Activated CD8-positive, alpha-beta memory T cell treated with anti-CD3 and anti-CD28 coated beads, Interleukin-2, amount 10 ng/mL, durations not matched to agents 7 days and 5 days (primary cell): ENCODE results near the gene SMTNL1. TPM values are rescaled to one million over a fixed set of nuclear protein-coding genes. Genes with fewer than 3 reads are reported as not detected.

Experiments used
- ATAC-seq: fragments of 150-1000 bp; cut with Tn5 transposase; one replicate; pipeline ENCODE4 v1.10.0; 2021; ENCODE audit warnings: moderate library complexity
- CTCF ChIA-PET: fragments of 350-600 bp; sonication (Branson Sonifier 250); formaldehyde crosslinking; loops from one replicate; lab custom pipeline; 2021; ENCODE audit warnings: antibody characterized with exemption; lab: Charles Lee
- DNase-seq: peaks from one replicate; pipeline ENCODE4 v3.0.0-alpha.2; 2020
- H3K27ac Mint-ChIP-seq: one replicate; pipeline ENCODE4 v1.8.0; 2021; ENCODE audit warnings: mild to moderate bottlenecking, mixed read lengths
- H3K27me3 Mint-ChIP-seq: one replicate; pipeline ENCODE4 v1.8.0; 2021; ENCODE audit warnings: mixed read lengths
- H3K36me3 Mint-ChIP-seq: one replicate; pipeline ENCODE4 v1.8.0; 2021; ENCODE audit warnings: mild to moderate bottlenecking, mixed read lengths
- H3K4me1 Mint-ChIP-seq: one replicate; pipeline ENCODE4 v1.8.0; 2021; ENCODE audit warnings: mixed read lengths
- H3K4me3 Mint-ChIP-seq: one replicate; pipeline ENCODE4 v1.8.0; 2021; ENCODE audit warnings: mild to moderate bottlenecking, moderate library complexity, mixed read lengths
- H3K9me3 Mint-ChIP-seq: one replicate; pipeline ENCODE4 v1.8.0; 2022; ENCODE audit warnings: low read depth, mixed read lengths
- total RNA-seq, 2 experiments: library from RNA; stranded (reverse); gene quantifications; one replicate each; pipeline ENCODE4 v1.2.3, GENCODE V29; 2021

The SMTNL1 gene
- total RNA-seq, 2 experiments from 2014 or later: not detected

- H3K36me3 Mint-ChIP-seq: peaks cover 12% of the 10 kb centered on the region
These were observed 1.9 kb downstream of the SMTNL1 start for GRCh38 chr11:57539342-57539741.

DNA sequence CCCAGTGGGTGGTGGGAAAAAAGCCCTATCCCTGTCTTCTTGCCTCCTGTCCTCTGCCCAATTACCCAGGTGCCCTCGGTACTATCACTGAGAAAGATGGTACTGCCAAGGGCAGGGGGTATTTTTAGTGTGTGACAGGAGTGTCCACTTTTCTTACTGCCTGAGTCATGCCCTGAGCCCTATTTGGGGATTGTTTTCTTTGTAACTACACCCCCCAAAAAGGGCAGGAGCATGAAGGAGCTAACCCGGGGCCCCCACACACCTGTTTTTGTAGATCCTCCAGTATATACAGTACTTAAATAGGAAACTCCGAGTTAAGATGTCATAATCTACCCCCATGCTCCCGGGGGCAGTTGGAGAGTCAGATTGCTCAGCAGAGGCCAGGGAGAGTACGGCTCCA is 3.8 kb downstream of the SMTNL1 start:
- Mint-ChIP-seq H3K4me3 (no peak overlapping the region), H3K27me3 (no peaks in the 10 kb centered on the region), H3K4me1 (no peaks in the 10 kb centered on the region), H3K27ac (no peak overlapping the region), H3K9me3 (no peaks in the 10 kb centered on the region), H3K36me3 (peaks cover 7% of the 10 kb centered on the region)
- CTCF ChIA-PET: interaction anchor here (1.3 kb wide), 1 partner anchor 11 kb away, joined by 3 read pairs; no protein-coding TSS in a partner anchor
- no peak for DNase-seq
- no peak for ATAC-seq

More at GRCh38 chr11:57539342-57539741, 1.9 kb downstream of the SMTNL1 start:
- H3K4me3 Mint-ChIP-seq: no peak overlapping the region
- no peaks in the 10 kb centered on the region for H3K4me1 Mint-ChIP-seq
- H3K27ac Mint-ChIP-seq: no peak overlapping the region
- H3K27me3 Mint-ChIP-seq: no peaks in the 10 kb centered on the region
- CTCF ChIA-PET: interaction anchor here (0.9 to 2.0 kb wide), 3 partner anchors 8 to 46 kb away, joined by 3 to 4 read pairs (median 3); no protein-coding TSS in a partner anchor
- no peaks in the 10 kb centered on the region for H3K9me3 Mint-ChIP-seq
- DNase-seq: no peak
- no peak for ATAC-seq

- CTCF ChIA-PET: interaction anchor here (1.5 kb wide), 1 partner anchor 49 kb away, joined by 3 read pairs; no protein-coding TSS in a partner anchor
- no peaks in the 10 kb centered on the region for H3K27me3 Mint-ChIP-seq
- H3K4me1 Mint-ChIP-seq: peaks cover 6% of the 10 kb centered on the region
- ATAC-seq (no peak), DNase-seq (no peak)
- no peaks in the 10 kb centered on the region for H3K9me3 Mint-ChIP-seq
- peaks cover 7% of the 10 kb centered on the region for H3K36me3 Mint-ChIP-seq
- H3K4me3 Mint-ChIP-seq: no peak overlapping the region
- peak overlapping the region; percentile 34 for H3K27ac Mint-ChIP-seq
These were observed 5.2 kb downstream of the SMTNL1 start for GRCh38 chr11:57542582-57542981.

- CTCF ChIA-PET: interaction anchor here (1.2 to 1.5 kb wide), 2 partner anchors 50 to 87 kb away, joined by 3 read pairs; no protein-coding TSS in a partner anchor
- peaks cover 10% of the 10 kb centered on the region for H3K36me3 Mint-ChIP-seq
- H3K27me3 Mint-ChIP-seq: no peaks in the 10 kb centered on the region
- peaks cover 15% of the 10 kb centered on the region for H3K4me1 Mint-ChIP-seq
- no peak overlapping the region for H3K27ac Mint-ChIP-seq
- H3K9me3 Mint-ChIP-seq: no peaks in the 10 kb centered on the region
- DNase-seq (no peak), ATAC-seq (no peak)
- no peak overlapping the region for H3K4me3 Mint-ChIP-seq
These were observed 6.2 kb downstream of the SMTNL1 start for GRCh38 chr11:57543593-57543992.

DNA sequence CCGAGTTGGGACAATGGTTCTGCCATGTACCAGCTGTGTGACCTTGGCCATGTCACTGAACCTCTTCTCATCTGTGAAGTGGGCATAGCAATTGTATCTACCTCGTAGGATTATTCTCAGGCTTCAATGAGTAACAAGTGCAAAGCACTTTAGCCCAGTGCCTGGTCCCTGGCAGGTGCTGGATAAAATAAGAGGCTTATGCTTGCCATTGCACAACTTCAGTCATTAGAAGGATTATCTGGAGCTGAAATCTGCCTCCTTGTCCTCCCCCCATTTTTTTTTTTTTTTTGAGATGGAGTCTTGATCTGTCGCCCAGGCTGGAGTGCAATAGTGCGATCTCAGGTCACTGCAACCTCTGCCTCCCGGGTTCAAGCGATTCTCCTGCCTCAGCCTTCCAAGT is 7.2 kb downstream of the SMTNL1 start:
- H3K9me3 Mint-ChIP-seq: no peaks in the 10 kb centered on the region
- no peak overlapping the region for H3K4me3 Mint-ChIP-seq
- DNase-seq (no peak), ATAC-seq (no peak)
- peaks cover 16% of the 10 kb centered on the region for H3K4me1 Mint-ChIP-seq
- H3K27ac Mint-ChIP-seq: no peak overlapping the region
- no peaks in the 10 kb centered on the region for H3K27me3 Mint-ChIP-seq
- peaks cover 12% of the 10 kb centered on the region for H3K36me3 Mint-ChIP-seq
- CTCF ChIA-PET: interaction anchor here (1.2 to 2.5 kb wide), 3 partner anchors 18 to 86 kb away, joined by 3 to 11 read pairs (median 3); no protein-coding TSS in a partner anchor

DNA sequence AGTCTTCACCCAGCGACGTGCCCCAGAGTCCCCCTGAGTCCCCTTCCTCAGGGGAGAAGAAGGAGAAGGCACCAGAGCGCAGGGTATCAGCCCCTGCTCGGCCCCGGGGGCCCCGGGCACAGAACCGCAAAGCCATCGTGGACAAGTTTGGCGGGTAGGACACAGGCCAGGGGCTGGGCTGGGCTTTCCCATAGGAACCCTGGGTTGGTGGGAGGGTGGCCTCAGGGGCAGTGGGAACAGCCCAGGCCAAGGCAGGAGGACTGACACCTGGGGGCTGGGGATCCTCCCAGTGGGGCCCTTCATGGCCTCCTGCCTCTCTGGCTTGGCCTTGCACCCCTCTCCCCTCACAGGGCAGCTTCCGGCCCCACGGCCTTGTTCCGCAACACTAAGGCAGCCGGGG is 8.5 kb downstream of the SMTNL1 start:
- Mint-ChIP-seq H3K4me1 (peaks cover 20% of the 10 kb centered on the region), H3K36me3 (peaks cover 21% of the 10 kb centered on the region), H3K4me3 (no peak overlapping the region), H3K9me3 (no peaks in the 10 kb centered on the region), H3K27ac (no peak overlapping the region), H3K27me3 (no peaks in the 10 kb centered on the region)
- ATAC-seq: no peak
- no peak for DNase-seq
- CTCF ChIA-PET: interaction anchor here (1.2 to 2.5 kb wide), 2 partner anchors 13 to 19 kb away, joined by 3 to 11 read pairs; no protein-coding TSS in a partner anchor

DNA sequence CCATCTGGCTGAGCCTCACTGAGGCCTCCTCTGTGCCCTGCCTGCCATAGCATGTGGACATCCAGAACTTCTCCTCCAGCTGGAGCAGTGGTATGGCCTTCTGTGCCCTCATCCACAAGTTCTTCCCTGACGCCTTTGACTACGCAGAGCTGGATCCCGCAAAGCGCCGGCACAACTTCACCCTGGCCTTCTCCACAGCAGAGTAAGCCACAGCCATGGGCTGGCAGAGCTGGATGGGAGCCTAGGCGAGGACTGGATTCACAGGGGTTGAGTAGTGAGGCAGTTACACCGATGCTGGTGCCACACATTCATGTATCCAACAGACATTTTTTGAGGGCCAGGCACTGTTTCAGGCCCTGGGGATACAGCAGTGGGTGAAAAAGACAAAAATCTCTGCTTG is 9.1 kb downstream of the SMTNL1 start:
- no peak overlapping the region for H3K4me3 Mint-ChIP-seq
- ATAC-seq: no peak
- no peak for DNase-seq
- CTCF ChIA-PET: interaction anchor here (1.2 to 3.5 kb wide), 5 partner anchors 13 to 92 kb away, joined by 3 to 17 read pairs (median 7); partner anchors contain the start of genes RTN4RL2 and UBE2L6
- H3K4me1 Mint-ChIP-seq: peaks cover 20% of the 10 kb centered on the region
- no peaks in the 10 kb centered on the region for H3K27me3 Mint-ChIP-seq
- peaks cover 21% of the 10 kb centered on the region for H3K36me3 Mint-ChIP-seq
- no peaks in the 10 kb centered on the region for H3K9me3 Mint-ChIP-seq
- H3K27ac Mint-ChIP-seq: no peak overlapping the region

GRCh38 chr11:57546869-57547475 is 9.6 kb downstream of the SMTNL1 start:
- H3K9me3 Mint-ChIP-seq: no peaks in the 10 kb centered on the region
- peaks cover 20% of the 10 kb centered on the region for H3K4me1 Mint-ChIP-seq
- peak overlapping the region; percentile 22 for H3K27ac Mint-ChIP-seq
- H3K4me3 Mint-ChIP-seq: no peak overlapping the region
- H3K36me3 Mint-ChIP-seq: peaks cover 26% of the 10 kb centered on the region
- ATAC-seq: peak; percentile 61
- H3K27me3 Mint-ChIP-seq: no peaks in the 10 kb centered on the region
- DNase-seq: no peak
- CTCF ChIA-PET: interaction anchor here (1.1 to 3.5 kb wide), 8 partner anchors 9 to 97 kb away, joined by 3 to 17 read pairs (median 6); partner anchors contain the start of genes RTN4RL2, SMTNL1 and UBE2L6

GRCh38 chr11:57547854-57548377 is 10.5 kb downstream of the SMTNL1 start:
- peak; percentile 57 for ATAC-seq
- Mint-ChIP-seq H3K4me3 (no peak overlapping the region), H3K4me1 (peaks cover 20% of the 10 kb centered on the region), H3K9me3 (no peaks in the 10 kb centered on the region), H3K27ac (peak overlapping the region; percentile 38), H3K27me3 (no peaks in the 10 kb centered on the region), H3K36me3 (peaks cover 35% of the 10 kb centered on the region)
- peak; percentile 48 for DNase-seq
- CTCF ChIA-PET: interaction anchor here (1.1 to 3.5 kb wide), 8 partner anchors 10 to 96 kb away, joined by 3 to 17 read pairs (median 4); partner anchors contain the start of genes RTN4RL2, SMTNL1 and UBE2L6

DNA sequence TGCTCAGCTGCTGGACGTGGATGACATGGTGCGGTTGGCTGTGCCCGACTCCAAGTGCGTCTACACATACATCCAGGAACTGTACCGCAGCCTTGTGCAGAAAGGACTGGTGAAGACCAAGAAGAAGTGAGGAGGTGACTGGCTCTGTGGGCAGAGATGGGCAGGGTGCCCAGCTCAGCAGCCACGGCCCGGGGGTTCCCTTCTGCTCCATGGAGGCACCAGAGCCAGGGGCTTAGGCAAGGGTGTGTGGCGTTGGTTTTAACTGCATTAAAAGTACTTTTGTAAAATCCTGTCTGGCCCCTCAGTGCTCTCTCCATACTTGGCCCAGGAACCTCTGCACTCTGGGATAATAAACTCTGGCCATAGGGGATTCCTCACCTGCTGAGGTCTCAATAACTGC is 12.6 kb downstream of the SMTNL1 start:
- ATAC-seq (no peak), DNase-seq (no peak)
- no peak overlapping the region for H3K27ac Mint-ChIP-seq
- no peak overlapping the region for H3K4me3 Mint-ChIP-seq
- H3K27me3 Mint-ChIP-seq: no peaks in the 10 kb centered on the region
- CTCF ChIA-PET: interaction anchor here (1.3 to 3.5 kb wide), 4 partner anchors 16 to 92 kb away, joined by 4 to 17 read pairs (median 7); partner anchors contain the start of gene RTN4RL2
- peaks cover 23% of the 10 kb centered on the region for H3K4me1 Mint-ChIP-seq
- H3K36me3 Mint-ChIP-seq: peaks cover 51% of the 10 kb centered on the region
- H3K9me3 Mint-ChIP-seq: no peaks in the 10 kb centered on the region

DNA sequence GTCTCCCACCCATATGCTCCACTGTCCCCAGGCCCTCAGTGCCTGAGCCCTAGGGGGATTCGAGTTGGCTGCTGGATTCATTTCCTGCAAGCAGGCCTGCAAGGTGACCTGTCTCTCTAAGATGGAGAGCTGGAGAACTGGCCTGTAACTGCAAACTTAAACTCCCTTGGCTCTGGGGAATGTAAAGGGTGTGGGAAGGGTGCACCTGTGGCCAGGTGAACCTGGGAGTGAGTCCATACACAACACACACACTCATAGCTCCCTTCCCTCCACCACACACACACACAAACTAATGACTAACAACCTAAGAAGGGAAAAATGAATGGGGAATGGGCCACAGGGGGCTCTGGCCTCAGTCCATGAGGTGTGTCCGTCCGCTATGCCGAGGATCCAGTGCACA is 14.5 kb downstream of the SMTNL1 start:
- Mint-ChIP-seq H3K4me1 (peaks cover 27% of the 10 kb centered on the region), H3K27me3 (no peaks in the 10 kb centered on the region), H3K27ac (no peak overlapping the region), H3K36me3 (peaks cover 63% of the 10 kb centered on the region), H3K9me3 (no peaks in the 10 kb centered on the region), H3K4me3 (no peak overlapping the region)
- DNase-seq (no peak), ATAC-seq (no peak)
- CTCF ChIA-PET: interaction anchor here (1.2 kb wide), 2 partner anchors 10 to 93 kb away, joined by 3 read pairs; no protein-coding TSS in a partner anchor

DNA sequence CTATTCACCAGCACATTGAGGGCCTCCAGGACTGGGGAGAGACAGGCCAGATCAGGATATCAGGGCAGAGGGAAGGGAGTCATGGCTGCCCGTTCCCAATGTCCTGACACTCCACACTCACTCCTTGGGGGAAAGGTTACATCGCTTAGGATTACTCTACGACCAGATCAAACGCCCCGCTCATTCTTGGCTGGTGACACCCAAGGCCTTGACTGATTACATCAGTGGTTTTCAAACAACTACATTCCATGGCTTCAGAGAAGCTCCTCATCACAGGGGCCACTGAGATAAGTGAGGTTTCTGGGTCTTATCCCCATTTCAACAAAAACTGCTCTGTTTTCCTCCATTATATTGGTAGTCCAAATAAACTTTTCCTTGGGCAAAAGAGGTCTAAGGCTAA is 15.1 kb downstream of the SMTNL1 start:
- CTCF ChIA-PET: interaction anchor here (0.8 to 1.2 kb wide), 2 partner anchors 11 to 15 kb away, joined by 3 to 5 read pairs; partner anchors contain the start of gene UBE2L6
- no peak overlapping the region for H3K27ac Mint-ChIP-seq
- H3K27me3 Mint-ChIP-seq: no peaks in the 10 kb centered on the region
- ATAC-seq (no peak), DNase-seq (no peak)
- H3K36me3 Mint-ChIP-seq: peaks cover 68% of the 10 kb centered on the region
- H3K4me3 Mint-ChIP-seq: no peak overlapping the region
- peaks cover 22% of the 10 kb centered on the region for H3K4me1 Mint-ChIP-seq
- H3K9me3 Mint-ChIP-seq: no peaks in the 10 kb centered on the region

GRCh38 chr11:57555393-57555792 is 18.0 kb downstream of the SMTNL1 start:
- H3K9me3 Mint-ChIP-seq: no peaks in the 10 kb centered on the region
- peak overlapping the region; percentile 10 for H3K27ac Mint-ChIP-seq
- no peak overlapping the region for H3K4me3 Mint-ChIP-seq
- ATAC-seq: no peak
- H3K4me1 Mint-ChIP-seq: peaks cover 10% of the 10 kb centered on the region
- H3K36me3 Mint-ChIP-seq: peaks cover 73% of the 10 kb centered on the region
- CTCF ChIA-PET: interaction anchor here (1.0 to 1.6 kb wide), 2 partner anchors 12 to 62 kb away, joined by 3 read pairs; partner anchors contain the start of gene UBE2L6
- H3K27me3 Mint-ChIP-seq: no peaks in the 10 kb centered on the region
- DNase-seq: no peak
